HG03108 (cell line): ENCODE results near the gene INKA1.
"Not testable (repeated sequence)": the region's sequence is repeated elsewhere in the genome, so short reads cannot be mapped to it uniquely, and the experiment has no call there.

ENCODE experiments used
- ATAC-seq: cut with Tn5 transposase; IDR thresholded peaks from one replicate; pipeline ENCODE4 v1.9.1; 2021; ENCODE audit warnings: moderate library complexity; ENCODE audit not compliant: unreplicated experiment

INKA1 gene

DNA sequence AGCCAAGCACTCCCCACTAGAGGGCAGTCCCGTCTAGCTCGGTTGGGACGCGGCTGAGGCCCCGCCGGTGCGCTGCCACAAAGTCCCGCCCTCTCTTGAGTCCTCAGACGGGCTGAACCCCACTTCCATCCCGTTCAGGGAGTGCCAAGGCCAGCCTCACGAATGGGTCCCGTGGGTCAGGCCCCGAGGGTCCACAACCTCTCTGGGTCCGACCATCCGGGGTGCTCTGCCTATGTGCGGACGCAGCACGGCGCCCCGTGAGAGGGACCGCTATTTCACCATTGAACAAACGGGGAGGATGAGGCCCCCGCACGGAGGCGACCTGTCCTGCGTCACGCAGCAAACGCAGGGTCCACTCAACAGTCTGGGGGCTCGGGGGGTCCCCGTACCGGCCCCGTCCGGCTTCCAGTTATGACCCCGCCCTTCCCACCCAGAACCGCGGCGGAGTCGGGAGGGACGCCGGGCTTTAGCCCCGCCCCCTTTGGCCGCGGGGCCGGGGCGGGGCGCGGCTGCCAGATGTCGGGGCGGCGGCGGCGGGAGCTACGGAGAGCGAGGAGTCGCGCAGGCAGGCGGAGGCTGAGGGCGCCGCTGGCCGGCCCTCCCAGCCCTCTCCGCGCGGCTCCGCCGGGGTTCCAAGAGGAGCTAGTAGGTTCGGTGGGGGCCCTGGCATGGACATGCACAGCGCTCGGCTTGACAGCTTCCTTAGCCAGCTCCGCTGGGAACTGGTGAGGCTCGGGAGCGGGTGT, at the start of gene INKA1:
TSS of gene INKA1 (plus strand) at position 543 of the 746 bp plus-strand sequence. CDS start at position 675, 132 bp downstream.
- peak; percentile 47 for ATAC-seq

- ATAC-seq = no peak
These were observed 48.5 kb upstream of the INKA1 start for GRCh38 chr3:49754536-49754935.

- no peak for ATAC-seq
These were observed 47.0 kb upstream of the INKA1 start for GRCh38 chr3:49756036-49756435.

GRCh38 chr3:49757197-49757596, 45.9 kb upstream of the INKA1 start:
- no peak for ATAC-seq

DNA sequence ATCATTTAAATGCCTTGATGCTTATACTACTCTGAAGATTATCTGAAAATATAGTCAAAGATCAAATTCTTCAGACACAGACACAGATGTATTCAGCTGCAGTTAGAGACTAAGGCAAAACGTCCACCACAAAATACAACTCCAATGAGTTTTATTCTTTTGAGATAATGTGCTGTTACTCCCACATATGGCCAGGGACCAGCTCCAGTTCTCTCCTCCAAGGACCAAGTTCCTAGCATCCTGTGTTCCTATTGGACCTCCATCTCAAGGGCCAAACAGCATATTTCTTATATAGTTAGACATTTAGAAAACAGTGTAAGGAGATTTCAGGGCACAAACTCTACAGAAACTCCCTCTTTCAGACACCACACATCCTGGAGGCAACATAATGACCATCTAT, 43.8 kb upstream of the INKA1 start:
- no peak for ATAC-seq

GRCh38 chr3:49761661-49762060, 41.4 kb upstream of the INKA1 start:
- no peak for ATAC-seq

DNA sequence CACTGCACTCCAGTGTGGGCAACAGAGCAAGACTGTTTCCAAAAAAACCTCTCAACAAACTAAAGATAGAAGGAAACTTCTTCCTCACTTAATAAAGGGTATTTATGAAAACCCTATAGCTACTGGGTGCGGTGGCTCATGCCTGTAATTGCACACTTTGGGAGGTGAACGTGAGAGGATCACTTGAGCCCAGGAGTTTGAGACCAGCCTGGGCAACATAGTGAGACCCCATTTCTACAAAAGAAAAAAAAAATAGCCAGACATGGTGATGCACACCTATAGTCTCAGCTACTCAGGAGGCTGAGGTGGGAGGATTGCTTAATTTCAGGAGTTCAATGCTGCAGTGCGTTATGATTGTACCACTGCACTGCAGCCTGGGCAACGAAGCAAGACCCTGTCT, 39.1 kb upstream of the INKA1 start:
- no peak for ATAC-seq

GRCh38 chr3:49769286-49769915, 33.7 kb upstream of the INKA1 start:
- ATAC-seq = no peak

GRCh38 chr3:49769926-49770325, 33.1 kb upstream of the INKA1 start:
- no peak for ATAC-seq

DNA sequence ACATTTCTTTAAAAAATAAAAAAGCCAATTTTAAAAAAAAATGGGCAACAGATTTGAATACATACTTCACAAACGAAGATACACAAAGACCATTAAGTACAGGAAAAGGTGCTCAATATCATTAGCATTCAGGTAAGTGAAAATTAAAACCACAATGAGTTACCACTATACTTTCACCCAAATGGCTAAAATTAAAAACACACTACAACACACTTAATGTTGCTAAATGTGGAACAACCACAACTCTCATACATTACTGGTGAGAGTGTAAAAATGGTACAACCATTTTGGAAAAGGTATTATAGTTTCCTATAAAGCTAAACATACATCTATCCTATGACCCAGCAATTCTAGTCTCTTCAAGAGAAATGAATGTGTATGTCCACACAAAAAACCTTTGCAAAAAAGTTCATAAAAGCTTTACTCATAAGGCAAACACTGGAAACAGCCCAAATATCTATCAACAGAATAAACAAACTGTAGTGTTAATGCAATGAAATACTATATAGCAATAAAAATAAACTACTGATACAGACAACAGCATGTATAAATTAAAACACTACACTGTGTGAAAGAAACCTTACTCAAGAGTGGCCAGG, 31.6 kb upstream of the INKA1 start:
- ATAC-seq = no peak

DNA sequence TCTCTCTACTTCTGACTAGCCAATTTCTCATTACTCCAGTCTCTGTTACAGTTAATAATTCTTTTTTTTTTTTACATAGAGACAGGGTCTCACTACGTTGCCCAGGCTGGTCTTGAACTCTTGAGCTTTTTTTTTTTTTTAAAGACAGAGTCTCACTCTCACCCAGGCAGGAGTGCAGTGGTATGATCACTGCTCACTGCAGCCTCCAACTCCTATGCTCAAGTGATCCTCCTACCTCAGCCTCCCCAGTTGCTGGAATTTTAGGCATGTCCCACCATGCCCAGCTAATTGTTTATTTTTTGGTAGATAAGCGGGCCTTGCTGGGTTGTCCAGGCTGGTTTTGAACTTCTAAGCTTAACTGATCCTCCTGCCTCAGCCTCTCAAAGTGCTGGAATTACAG, 30.4 kb upstream of the INKA1 start:
- ATAC-seq = no peak

DNA sequence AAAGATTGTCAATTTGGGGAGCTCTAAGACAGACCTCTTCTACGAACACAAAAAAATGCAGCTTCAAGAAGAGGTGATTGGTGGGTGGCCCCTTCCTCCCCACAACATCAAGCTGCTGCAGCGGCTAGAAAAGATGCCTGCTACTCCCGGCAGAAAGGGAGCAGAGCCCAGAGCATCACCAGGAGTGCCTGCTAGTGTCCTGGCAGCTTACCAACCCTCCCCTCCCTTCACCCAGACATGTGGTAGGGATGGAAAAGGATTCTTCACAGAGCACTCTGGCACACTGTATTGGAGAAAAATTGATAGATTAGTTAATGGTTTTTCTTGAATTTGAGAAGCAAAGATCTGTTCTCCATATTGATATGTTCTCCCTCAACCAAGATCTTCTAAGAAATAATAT, 27.5 kb upstream of the INKA1 start:
- no peak for ATAC-seq

GRCh38 chr3:49776101-49776500, 27.0 kb upstream of the INKA1 start:
- not testable (repeated sequence) for ATAC-seq

DNA sequence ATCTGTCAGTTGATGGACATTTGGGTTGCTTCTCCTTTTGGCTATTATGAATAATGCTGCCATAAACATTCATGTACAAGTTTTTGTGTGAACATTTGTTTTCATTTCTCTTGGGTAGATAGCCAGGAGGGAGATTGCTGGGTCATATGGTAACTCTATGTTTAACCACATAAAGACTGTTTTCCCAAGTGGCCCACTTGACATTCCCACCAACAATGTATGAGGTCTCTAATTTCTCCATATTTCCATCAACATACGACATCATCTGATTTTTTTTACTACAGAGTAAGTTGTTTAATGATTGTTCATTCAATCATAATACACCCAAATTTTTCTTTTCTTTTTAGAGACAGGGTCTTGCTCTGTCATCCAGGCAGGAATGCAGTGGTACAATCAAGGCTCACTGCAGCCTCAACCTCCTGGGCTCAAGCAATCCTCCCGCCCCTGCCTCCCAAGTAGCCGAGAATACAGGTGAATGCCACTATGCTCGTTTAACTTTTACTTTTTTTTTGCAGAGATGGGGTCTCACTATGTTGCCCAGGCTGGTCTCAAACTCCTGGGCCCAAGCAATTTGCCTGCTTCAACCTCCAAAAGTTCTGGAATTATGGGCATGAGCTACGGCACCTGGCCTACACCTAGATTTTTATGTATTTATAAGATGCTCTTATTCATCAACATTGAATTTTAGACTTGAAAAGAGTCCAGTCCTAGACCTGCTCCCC, 23.5 kb upstream of the INKA1 start:
- ATAC-seq = no peak

DNA sequence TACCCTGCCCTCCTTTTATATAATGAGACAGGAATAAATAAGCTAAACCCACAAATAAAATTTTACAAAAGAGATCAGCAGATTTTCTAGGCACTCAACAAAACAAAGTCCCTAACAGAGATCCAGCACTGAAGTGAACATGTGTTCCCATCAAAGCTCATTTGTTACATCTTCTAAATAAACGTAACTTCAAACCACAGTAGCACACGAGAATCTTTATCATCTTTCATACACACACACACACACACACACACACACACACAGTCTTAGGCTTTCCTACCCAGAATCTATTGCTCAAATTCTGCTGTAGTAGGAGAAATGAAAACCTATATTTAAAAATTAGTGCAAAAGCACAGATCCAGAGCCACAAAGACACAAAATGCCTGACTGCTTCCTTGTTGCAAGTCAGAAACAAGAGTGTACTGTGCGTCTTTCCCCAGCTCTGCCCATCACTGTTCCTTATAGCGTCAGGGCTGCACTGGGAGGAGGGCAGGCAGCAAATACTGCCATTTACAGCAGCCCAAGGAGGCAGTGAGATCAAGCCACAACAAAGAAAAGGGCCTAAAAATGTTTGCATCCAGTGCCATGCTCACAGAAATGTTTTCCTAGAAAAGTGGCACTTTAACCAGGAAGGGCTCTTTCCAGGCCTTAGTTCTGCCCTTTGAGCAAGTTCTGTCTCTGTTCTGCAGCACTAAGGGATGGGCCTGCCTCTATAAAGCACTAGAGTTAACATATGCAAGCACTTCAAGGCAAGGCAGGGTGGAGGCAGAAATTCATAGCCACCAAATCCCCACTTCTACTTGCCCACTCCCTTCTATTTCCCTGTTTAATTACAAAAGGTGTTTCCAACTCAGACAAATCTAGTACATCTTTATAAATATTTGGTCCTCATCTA, 22.7 kb upstream of the INKA1 start:
- ATAC-seq = no peak

DNA sequence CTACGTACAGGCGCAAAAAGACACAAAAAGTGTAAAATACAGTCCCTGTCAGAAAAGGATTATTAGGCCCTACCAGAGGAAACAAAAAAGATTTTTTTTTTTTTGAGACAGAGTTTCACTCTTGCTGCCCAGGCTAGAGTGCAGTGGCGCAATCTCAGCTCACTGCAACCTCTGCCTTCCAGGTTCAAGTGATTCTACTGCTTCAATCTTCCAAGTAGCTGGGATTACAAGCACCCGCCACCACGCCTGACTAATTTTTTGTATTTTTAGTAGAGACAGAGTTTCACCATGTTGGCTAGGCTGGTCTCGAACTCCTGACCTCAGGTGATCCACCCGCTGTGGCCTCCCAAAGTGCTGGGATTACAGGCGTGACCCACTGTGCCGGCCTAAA, 22.1 kb upstream of the INKA1 start:
- not testable (repeated sequence) for ATAC-seq

- ATAC-seq = no peak
These were observed 21.5 kb upstream of the INKA1 start for GRCh38 chr3:49781415-49782199.

DNA sequence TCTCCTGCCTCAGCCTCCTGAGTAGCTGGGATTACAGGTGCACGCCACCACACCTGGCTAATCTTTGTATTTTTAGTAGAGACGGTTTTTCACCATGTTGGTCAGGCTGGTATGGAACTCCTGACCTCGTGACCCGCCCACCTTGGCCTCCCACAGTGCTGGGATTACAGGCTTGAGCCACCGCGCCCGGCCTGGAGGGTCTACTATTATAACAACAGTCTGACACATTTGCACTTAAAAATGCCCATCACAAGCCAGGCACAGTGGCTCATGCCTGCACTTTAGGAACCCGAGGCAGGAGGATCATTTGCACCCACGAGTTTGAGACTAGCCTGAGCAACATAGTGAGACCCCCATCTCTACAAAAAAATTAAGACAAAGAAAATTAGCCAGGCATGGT, 20.8 kb upstream of the INKA1 start:
- ATAC-seq = not testable (repeated sequence)

- peak; percentile 38 for ATAC-seq
These were observed 17.3 kb upstream of the INKA1 start for GRCh38 chr3:49785565-49786356.
